IgD-negative memory B cell (primary cell): ENCODE data around the gene PRELID2. TPM values are rescaled to one million over a fixed set of nuclear protein-coding genes. Genes with fewer than 3 reads are reported as not detected.
"Not testable (repeated sequence)": the region's sequence is repeated elsewhere in the genome, so short reads cannot be mapped to it uniquely, and the experiment has no call there.

Experiments used
- H3K27ac Mint-ChIP-seq, 3 donors: one replicate each; pipeline ENCODE4 v1.8.0; 2020 to 2022; ENCODE audit warnings: mild to moderate bottlenecking in 3 of 3, mixed read lengths in 3 of 3, moderate library complexity in 1 of 3
- H3K27me3 Mint-ChIP-seq: one replicate; pipeline ENCODE4 v1.8.0; 2021; ENCODE audit warnings: mixed read lengths
- H3K36me3 Mint-ChIP-seq: one replicate; pipeline ENCODE4 v1.8.0; 2020; ENCODE audit warnings: mild to moderate bottlenecking, mixed read lengths
- H3K4me1 Mint-ChIP-seq, 3 donors: one replicate each; pipeline ENCODE4 v1.8.0; 2020 to 2022; ENCODE audit warnings: mixed read lengths in 3 of 3, mild to moderate bottlenecking in 1 of 3
- H3K4me3 Mint-ChIP-seq, 4 donors: one replicate each; pipeline ENCODE4 v1.8.0; 2020 to 2022; ENCODE audit warnings: mild to moderate bottlenecking in 4 of 4, mixed read lengths in 4 of 4, moderate library complexity in 3 of 4
- H3K9me3 Mint-ChIP-seq, 3 donors: one replicate each; pipeline ENCODE4 v1.8.0; 2020 to 2021; ENCODE audit warnings: mixed read lengths in 3 of 3, mild to moderate bottlenecking in 1 of 3
- polyA plus RNA-seq: library from polyadenylated mRNA; unstranded; fragments of 300-500 nt; fragmentation: Illumina TruSeq; gene quantifications from one replicate; pipeline ENCODE4 v1.2.3, GENCODE V29; 2021

PRELID2 gene
- polyA plus RNA-seq, 1 donor from 2014 or later = 3.3 TPM

GRCh38 chr5:145764325-145764724 is 70.8 kb downstream of the PRELID2 start:
- no peak overlapping the region for H3K27ac Mint-ChIP-seq

GRCh38 chr5:145762833-145763232 is 72.3 kb downstream of the PRELID2 start:
- Mint-ChIP-seq H3K4me3 (no peak overlapping the region), H3K27ac (no peak overlapping the region), H3K36me3 (no peaks in the 10 kb centered on the region), H3K27me3 (no peaks in the 10 kb centered on the region), H3K4me1 (no peaks in the 10 kb centered on the region), H3K9me3 (no peaks in the 10 kb centered on the region)

More at GRCh38 chr5:145764325-145764724, 70.8 kb downstream of the PRELID2 start:
- Mint-ChIP-seq H3K4me3 (no peak overlapping the region), H3K9me3 (no peaks in the 10 kb centered on the region), H3K4me1 (no peaks in the 10 kb centered on the region), H3K27me3 (no peaks in the 10 kb centered on the region), H3K36me3 (no peaks in the 10 kb centered on the region)

- H3K27ac Mint-ChIP-seq = no peak overlapping the region
- no peaks in the 10 kb centered on the region for H3K4me1 Mint-ChIP-seq
- no peaks in the 10 kb centered on the region for H3K36me3 Mint-ChIP-seq
- no peaks in the 10 kb centered on the region for H3K27me3 Mint-ChIP-seq
- no peak overlapping the region for H3K4me3 Mint-ChIP-seq
- H3K9me3 Mint-ChIP-seq = no peaks in the 10 kb centered on the region
Measured at GRCh38 chr5:145761254-145761653, 73.9 kb downstream of the PRELID2 start.

GRCh38 chr5:145760660-145761059 is 74.5 kb downstream of the PRELID2 start:
- no peak overlapping the region for H3K27ac Mint-ChIP-seq
- no peak overlapping the region for H3K4me3 Mint-ChIP-seq
- H3K4me1 Mint-ChIP-seq = no peaks in the 10 kb centered on the region
- H3K9me3 Mint-ChIP-seq = no peaks in the 10 kb centered on the region
- H3K27me3 Mint-ChIP-seq = no peaks in the 10 kb centered on the region
- H3K36me3 Mint-ChIP-seq = no peaks in the 10 kb centered on the region

GRCh38 chr5:145752947-145753346 is 82.2 kb downstream of the PRELID2 start:
- H3K27me3 Mint-ChIP-seq = no peaks in the 10 kb centered on the region
- H3K4me3 Mint-ChIP-seq = no peak overlapping the region
- H3K9me3 Mint-ChIP-seq = peaks cover 2 to 7% (median 4%) of the 10 kb centered on the region in 3 donors
- H3K36me3 Mint-ChIP-seq = no peaks in the 10 kb centered on the region
- no peaks in the 10 kb centered on the region for H3K4me1 Mint-ChIP-seq
- no peak overlapping the region for H3K27ac Mint-ChIP-seq

- Mint-ChIP-seq H3K4me1 (no peaks in the 10 kb centered on the region), H3K36me3 (no peaks in the 10 kb centered on the region), H3K4me3 (no peak overlapping the region), H3K27me3 (no peaks in the 10 kb centered on the region), H3K9me3 (peaks cover 2 to 7% (median 4%) of the 10 kb centered on the region in 3 donors), H3K27ac (no peak overlapping the region)
Measured at GRCh38 chr5:145752534-145752933, 82.6 kb downstream of the PRELID2 start.

GRCh38 chr5:145750199-145750598 is 84.9 kb downstream of the PRELID2 start:
- Mint-ChIP-seq H3K27ac (no peak overlapping the region), H3K36me3 (no peaks in the 10 kb centered on the region), H3K4me3 (no peak overlapping the region), H3K4me1 (no peaks in the 10 kb centered on the region), H3K9me3 (peaks cover 2 to 7% (median 4%) of the 10 kb centered on the region in 3 donors), H3K27me3 (no peaks in the 10 kb centered on the region)

- Mint-ChIP-seq H3K4me3 (no peak overlapping the region), H3K4me1 (no peaks in the 10 kb centered on the region), H3K9me3 (peaks cover 0 to 4% (median 4%) of the 10 kb centered on the region in 3 donors), H3K27ac (no peak overlapping the region), H3K36me3 (no peaks in the 10 kb centered on the region), H3K27me3 (no peaks in the 10 kb centered on the region)
Measured at GRCh38 chr5:145743396-145744061, 91.6 kb downstream of the PRELID2 start.

- Mint-ChIP-seq H3K27ac (no peak overlapping the region), H3K4me3 (no peak overlapping the region), H3K27me3 (no peaks in the 10 kb centered on the region), H3K36me3 (no peaks in the 10 kb centered on the region), H3K9me3 (peaks cover 0 to 9% (median 0%) of the 10 kb centered on the region in 3 donors), H3K4me1 (no peaks in the 10 kb centered on the region)
Measured at GRCh38 chr5:145739843-145740242, 95.3 kb downstream of the PRELID2 start.

- Mint-ChIP-seq H3K27ac (no peak overlapping the region), H3K36me3 (no peaks in the 10 kb centered on the region), H3K4me3 (no peak overlapping the region)
Measured at GRCh38 chr5:145738227-145738626, 96.9 kb downstream of the PRELID2 start.

GRCh38 chr5:145737578-145737977 is 97.6 kb downstream of the PRELID2 start:
- H3K9me3 Mint-ChIP-seq = peaks cover 0 to 9% (median 0%) of the 10 kb centered on the region in 3 donors
- H3K27ac Mint-ChIP-seq = no peak overlapping the region
- H3K4me1 Mint-ChIP-seq = no peaks in the 10 kb centered on the region
- no peaks in the 10 kb centered on the region for H3K27me3 Mint-ChIP-seq
- H3K4me3 Mint-ChIP-seq = no peak overlapping the region
- no peaks in the 10 kb centered on the region for H3K36me3 Mint-ChIP-seq

More at GRCh38 chr5:145738227-145738626, 96.9 kb downstream of the PRELID2 start:
- H3K27me3 Mint-ChIP-seq = no peaks in the 10 kb centered on the region
- no peaks in the 10 kb centered on the region for H3K4me1 Mint-ChIP-seq
- peaks cover 0 to 9% (median 0%) of the 10 kb centered on the region in 3 donors for H3K9me3 Mint-ChIP-seq

- H3K4me1 Mint-ChIP-seq, H3K27me3 Mint-ChIP-seq, H3K36me3 Mint-ChIP-seq, H3K27ac Mint-ChIP-seq, H3K4me3 Mint-ChIP-seq: not testable (repeated sequence)
- H3K9me3 Mint-ChIP-seq = peaks cover 1 to 13% (median 2%) of the 10 kb centered on the region in 3 donors
Measured at GRCh38 chr5:145729956-145730355, 105.2 kb downstream of the PRELID2 start.

GRCh38 chr5:145723516-145723915 is 111.6 kb downstream of the PRELID2 start:
- Mint-ChIP-seq H3K9me3 (peaks cover 1 to 14% (median 4%) of the 10 kb centered on the region in 3 donors), H3K27me3 (no peaks in the 10 kb centered on the region), H3K4me1 (peaks cover 0 to 3% (median 0%) of the 10 kb centered on the region in 3 donors), H3K36me3 (peaks cover 7% of the 10 kb centered on the region), H3K4me3 (no peak overlapping the region), H3K27ac (no peak overlapping the region)

GRCh38 chr5:145718956-145719355 is 116.2 kb downstream of the PRELID2 start:
- H3K27me3 Mint-ChIP-seq = no peaks in the 10 kb centered on the region

GRCh38 chr5:145715412-145715811 is 119.7 kb downstream of the PRELID2 start:
- H3K27ac Mint-ChIP-seq = no peak overlapping the region
- H3K4me1 Mint-ChIP-seq = no peaks in the 10 kb centered on the region
- H3K27me3 Mint-ChIP-seq = no peaks in the 10 kb centered on the region
- peaks cover 0 to 4% (median 2%) of the 10 kb centered on the region in 3 donors for H3K9me3 Mint-ChIP-seq
- H3K36me3 Mint-ChIP-seq = peaks cover 2% of the 10 kb centered on the region
- no peak overlapping the region for H3K4me3 Mint-ChIP-seq

More at GRCh38 chr5:145718956-145719355, 116.2 kb downstream of the PRELID2 start:
- no peaks in the 10 kb centered on the region for H3K4me1 Mint-ChIP-seq
- H3K36me3 Mint-ChIP-seq = peaks cover 2% of the 10 kb centered on the region
- H3K9me3 Mint-ChIP-seq = peaks cover 0 to 4% (median 2%) of the 10 kb centered on the region in 3 donors
- peak overlapping the region in 1 of 4 donors; percentile 0 for H3K4me3 Mint-ChIP-seq
- no peak overlapping the region for H3K27ac Mint-ChIP-seq

- H3K4me1 Mint-ChIP-seq = no peaks in the 10 kb centered on the region
- H3K4me3 Mint-ChIP-seq = no peak overlapping the region
- no peaks in the 10 kb centered on the region for H3K9me3 Mint-ChIP-seq
- H3K36me3 Mint-ChIP-seq = no peaks in the 10 kb centered on the region
- no peak overlapping the region for H3K27ac Mint-ChIP-seq
- no peaks in the 10 kb centered on the region for H3K27me3 Mint-ChIP-seq
Measured at GRCh38 chr5:145712245-145712644, 122.9 kb downstream of the PRELID2 start.
